Effector CD4-positive, alpha-beta T cell (primary cell): ENCODE data around the gene PGM2L1.
"Not testable (repeated sequence)": the region's sequence is repeated elsewhere in the genome, so short reads cannot be mapped to it uniquely, and the experiment has no call there.

Source experiments
- DNase-seq: peaks from one replicate; pipeline ENCODE4 v3.0.0-alpha.2; 2020

The PGM2L1 gene

DNA sequence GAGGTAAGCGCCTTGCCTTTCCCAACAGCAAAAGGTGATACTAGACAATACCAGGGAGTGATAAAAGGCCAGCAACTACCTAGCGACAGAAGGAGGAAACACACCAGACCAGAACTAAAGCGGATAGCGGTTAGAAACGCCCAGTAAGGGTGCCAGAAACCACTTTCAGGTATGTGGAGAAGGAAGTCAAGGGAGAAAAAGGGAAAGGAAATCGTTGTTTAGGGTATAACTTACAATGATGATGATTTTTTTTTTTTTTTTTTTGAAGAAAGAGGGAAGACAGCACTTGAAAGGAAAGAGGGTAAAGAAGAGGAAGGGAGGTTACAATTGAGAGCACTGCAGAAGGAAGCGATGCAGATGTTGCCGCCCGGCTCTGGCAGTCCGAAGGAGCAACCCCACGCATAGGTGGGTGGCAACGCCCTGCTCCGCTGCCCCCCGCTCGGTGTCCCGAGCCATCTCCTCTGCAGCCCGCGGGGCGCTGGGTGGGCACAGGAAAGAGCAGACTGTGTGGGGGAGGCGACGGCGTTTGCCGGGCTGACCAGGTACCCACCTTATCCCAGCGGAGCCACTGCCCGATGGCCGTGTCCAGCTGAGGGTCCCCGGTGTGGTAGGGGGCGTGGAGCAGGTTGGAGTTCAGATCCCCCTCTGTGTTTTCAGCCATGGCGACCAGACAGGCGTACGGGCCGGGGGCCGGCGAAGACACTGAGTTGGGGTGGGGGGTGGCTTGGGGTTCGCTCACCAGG, 561 bp downstream of the PGM2L1 start:
- peak; percentile 29 for DNase-seq

DNA sequence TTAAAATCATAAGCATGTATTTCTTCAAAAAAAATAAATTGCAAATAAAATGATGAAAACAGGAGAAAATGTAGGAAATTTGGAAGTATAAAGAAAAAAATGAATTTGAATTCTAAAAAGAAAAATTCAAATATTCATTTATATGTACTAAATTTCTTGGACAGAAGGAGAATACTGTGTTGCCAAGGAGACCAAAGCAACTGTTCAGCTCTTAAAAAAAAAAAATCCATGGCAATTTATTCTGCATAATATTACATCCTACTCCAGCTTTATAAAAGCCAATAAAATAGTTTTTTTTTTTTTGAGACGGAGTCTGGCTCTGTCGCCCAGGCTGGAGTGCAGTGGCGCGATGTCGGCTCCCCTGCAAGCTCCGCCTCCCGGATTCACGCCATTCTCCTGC, 6.0 kb downstream of the PGM2L1 start:
- no peak for DNase-seq

DNA sequence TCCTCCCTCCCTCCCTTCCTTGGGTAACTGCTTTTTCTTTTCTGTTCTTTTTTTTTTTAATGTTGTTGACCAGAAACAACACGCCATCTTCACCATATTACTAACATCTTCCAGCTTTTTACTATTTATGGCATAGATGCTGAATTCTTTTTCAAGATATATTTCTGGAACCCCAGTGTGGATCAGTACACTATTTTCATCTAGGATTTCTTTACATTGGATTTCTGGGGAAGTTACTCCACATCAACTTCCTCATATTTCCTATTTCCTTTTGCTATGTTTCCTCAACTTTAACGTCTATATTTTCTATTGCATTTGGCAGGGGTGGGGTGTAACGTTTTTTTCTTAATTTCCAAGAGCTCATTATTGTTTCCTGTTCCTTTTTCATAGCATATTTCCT, 7.0 kb downstream of the PGM2L1 start:
- no peak for DNase-seq

DNA sequence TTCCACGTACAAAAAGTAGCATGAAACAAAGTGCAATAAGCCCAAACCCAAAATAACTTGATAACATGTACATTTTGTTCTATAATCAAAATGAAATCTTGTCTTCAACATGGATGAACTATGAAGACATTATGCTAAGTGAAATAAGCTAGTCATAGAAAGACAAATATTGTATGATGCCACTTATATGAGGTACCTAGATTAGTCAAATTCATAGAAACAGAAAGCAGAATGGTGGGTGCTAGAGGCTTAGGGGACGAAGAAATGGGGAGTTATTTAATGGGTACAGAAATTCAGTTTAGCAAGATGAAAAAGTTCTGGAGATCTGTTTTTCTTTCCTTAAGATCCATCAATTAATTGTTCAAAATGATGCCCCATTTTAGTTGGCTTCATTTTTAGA, 7.5 kb downstream of the PGM2L1 start:
- DNase-seq: no peak

DNA sequence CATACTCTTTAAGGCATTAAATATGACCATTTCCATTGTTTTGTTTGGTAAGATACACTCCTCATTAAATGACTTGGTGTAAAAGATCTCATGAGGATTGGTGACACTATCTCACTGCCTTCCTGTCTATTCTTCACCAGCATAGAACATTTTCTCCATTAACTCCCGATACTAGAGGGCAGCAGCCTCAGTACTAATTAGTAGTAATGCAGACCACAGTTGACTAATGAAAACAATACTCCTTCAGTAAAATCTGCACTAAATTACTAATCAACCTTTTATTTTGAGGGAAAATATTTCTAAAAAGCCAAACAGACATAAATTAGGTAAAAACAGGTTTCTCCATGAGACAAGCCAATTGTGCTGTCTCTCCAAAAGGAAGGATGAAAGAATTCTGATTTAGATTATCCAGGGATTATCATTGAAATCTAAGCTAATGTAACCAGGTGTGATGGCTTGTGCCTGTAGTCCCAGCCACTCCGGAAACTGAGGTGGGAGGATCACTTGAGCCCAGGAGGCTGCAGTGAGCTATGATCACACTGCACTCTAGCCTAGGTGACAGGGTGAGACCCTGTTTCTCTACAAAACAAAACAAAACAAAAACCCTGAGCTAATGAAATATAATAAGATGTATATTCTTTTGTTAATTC, 9.4 kb downstream of the PGM2L1 start:
- peak; percentile 71 for DNase-seq

DNA sequence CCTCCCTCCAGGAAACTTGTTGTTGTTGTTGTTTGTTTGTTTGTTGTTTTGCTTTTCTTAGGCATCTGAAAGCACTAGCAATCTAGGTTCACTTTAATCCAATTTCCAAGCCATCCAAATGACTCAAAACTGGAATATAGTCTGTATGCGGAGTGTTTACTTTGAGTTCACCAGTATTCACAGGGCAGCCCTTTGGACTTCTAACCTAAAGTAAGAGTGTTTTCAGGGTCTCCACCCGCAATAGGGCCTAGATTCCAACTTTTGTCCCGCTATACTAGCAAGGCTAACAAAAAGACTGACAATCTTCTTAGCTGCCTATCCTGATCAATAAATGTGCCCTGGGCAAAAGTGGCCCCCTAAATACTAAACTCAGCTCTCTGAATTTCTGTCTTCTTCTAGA, 13.6 kb downstream of the PGM2L1 start:
- no peak for DNase-seq

DNA sequence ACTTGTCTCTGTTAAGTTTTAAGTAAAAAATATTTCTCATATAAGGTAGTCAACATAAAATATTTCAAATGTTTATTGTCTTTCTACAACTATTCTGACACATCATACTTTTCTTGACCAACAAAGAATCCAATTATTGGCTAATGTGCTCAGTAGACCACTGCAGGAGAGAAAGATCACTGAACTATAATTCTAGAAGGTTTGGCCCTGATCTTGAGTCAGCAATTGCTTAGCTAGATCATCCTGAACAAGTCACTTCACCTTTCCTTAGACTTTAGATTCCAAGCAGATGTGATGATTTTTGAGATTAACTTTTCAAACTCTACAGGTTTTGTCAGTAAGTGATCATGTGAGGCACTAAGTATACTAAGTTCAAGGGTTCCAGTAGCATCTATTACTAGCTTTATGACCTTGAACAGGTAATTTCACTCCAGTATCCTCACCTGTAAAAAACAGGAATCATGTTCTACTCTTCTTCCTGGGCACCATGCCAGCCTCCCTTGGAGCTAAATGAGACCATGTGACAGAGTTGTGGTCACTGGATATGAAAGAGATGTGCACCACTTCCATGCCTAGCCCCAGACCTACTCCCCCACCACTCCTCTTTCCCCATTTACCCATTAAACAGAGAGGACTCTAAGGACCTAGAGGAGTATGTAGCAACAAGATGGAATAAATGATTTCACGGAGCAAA, 17.3 kb downstream of the PGM2L1 start:
- no peak for DNase-seq

DNA sequence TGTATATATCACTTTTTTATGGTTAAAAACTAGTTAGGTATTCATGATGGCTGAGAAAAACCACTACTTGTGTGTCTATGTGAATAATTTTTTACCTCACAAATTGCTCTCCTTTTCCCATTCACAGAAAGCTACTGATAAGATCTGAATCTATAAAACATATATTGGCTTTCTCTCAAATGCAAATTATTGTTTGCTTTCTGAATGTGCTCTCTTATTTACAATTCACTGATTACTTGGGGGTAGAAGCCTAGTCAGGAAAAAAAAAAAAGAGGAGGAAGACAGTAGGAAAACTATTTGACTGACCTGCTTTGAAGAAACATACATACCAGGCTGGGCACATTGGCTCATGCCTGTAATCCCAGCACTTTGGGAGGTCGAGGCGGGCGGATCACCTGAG, 20.5 kb downstream of the PGM2L1 start:
- no peak for DNase-seq

DNA sequence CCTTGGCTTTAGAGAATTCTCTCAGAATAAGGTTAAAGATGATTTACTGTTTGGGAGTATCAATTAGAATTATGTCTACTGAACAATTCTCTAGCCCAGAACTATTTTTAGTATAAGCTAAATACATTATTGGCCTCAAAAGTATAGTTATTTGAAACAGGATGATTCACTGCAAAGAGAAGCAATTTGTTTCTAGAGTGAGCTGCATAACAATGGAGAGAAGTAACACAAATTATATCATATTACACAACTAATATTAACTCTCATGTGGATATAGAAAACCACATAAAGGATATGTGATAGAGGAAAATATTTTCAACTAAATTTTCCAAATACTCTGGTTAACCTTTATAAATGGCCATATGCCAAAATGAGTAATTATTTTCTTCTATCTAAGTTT, 24.9 kb downstream of the PGM2L1 start:
- DNase-seq: no peak

DNA sequence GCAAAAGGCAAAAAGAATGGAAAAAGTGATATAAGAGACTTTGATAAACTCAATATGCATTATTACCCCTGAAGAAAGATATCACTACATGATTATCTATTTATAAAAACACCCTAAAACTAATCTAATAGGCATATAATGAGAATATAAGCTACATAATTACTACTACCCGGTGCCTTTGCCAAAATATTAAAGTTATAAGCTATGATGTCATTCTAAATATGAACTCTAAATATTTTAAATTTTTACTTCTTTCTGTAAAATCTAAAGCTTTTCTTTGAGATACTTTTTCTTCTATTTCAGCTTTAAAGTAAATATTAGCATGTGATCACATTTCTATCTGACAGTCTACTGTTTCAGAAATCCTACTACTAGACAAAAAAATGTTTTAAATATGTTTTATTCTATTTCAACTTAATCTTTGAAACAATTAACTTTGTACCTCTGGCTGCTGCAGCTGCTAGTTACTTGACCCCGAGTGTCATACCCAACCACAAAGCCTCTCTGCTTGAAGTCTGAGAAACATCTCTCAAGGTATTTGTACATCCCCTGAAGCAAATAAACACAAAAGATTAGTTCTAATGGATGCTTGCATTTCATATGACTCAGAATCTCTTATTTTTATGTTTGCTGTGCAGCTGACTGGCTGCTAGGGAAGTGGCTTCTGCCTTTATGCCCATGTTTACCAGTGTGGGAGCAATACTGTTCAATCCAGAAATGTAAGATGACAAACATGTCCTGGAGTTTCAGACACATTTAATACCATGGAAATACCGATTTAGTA, 26.8 kb downstream of the PGM2L1 start:
- DNase-seq: no peak

DNA sequence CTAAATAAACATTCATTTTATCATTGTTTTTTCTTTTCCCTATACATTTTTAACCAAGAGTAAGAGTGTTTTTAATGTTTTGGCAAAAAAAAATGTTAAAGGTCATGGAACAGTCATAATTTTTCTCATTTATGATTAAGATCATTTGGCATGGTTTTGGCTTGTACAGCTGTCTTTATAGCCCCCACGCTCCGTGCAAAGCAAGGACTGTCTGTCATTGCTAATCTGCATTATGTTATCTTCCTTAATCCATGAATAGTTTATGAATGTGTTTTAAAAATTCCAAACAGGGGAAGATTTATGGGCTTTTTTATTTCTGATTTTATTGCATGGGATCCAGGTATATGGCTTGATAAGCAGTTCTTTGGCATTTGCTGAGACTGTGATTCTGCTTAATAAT, 28.1 kb downstream of the PGM2L1 start:
- DNase-seq: no peak

DNA sequence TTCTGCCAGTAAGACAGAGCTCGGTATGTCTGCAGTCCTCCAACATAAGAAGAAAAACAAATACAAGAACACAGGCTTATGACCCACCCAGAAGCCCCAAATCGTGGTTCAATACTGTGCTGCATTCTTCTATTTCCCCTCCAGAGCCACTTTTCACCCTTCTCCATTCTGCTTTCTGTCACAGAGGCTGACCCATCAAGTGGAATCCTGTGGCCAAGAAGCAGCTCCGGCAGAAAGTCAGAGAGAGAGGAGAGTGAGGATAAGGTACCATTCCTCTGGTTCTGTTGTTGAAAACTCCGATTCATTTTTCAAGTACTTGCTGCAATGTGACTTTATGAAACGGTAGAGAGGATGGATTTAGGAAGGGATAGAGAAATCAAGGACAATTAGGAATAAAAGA, 30.4 kb downstream of the PGM2L1 start:
- DNase-seq: no peak

DNA sequence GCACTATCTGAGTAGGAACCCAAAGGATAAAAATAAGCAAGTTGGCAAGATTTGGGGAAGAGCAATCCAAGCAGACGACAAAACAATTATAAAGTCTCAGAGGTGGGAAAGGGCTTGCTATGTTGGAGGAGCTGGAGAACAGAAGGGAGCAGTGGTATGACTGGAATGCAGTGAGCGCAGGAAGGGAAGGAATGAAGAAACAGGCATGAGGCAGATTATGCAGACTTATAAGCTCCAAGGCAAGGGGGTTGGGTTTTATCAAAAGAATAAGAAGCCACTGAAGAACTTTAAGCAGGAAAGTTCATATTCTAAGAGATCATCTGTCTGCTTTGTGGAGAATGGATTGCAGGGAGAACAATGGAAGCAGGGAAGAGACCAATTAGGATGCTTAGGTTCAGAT, 31.7 kb downstream of the PGM2L1 start:
- no peak for DNase-seq

DNA sequence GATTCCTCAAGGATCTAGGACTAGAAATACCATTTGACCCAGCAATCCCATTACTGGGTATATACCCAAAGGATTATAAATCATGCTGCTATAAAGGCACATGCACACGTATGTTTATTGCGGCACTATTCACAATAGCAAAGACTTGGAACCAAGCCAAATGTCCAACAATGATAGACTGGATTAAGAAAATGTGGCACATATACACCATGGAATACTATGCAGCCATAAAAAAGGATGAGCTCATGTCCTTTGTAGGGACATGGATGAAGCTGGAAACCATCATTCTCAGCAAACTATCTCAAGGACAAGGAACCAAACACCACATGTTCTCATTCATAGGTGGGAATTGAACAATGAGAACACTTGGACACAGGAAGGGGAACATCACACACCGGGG, 32.4 kb downstream of the PGM2L1 start:
- not testable (repeated sequence) for DNase-seq

DNA sequence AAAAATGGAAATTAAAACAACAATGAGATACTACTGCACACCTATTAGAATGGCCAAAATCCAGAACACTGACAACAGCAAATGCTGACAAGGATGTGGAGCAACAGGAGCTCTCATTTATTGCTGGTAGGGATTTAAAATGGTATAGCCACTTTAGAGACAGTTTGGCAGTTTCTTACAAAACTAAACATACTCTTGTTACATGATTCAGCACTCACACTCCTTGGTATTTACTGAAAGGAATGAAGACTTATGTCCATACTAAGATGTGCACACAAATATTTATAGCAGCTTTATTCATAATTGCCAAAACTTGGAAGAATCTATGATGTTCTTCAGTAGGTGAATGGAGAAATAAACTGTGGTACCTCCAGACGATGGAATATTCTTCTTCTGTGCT, 40.8 kb downstream of the PGM2L1 start:
- DNase-seq: no peak

DNA sequence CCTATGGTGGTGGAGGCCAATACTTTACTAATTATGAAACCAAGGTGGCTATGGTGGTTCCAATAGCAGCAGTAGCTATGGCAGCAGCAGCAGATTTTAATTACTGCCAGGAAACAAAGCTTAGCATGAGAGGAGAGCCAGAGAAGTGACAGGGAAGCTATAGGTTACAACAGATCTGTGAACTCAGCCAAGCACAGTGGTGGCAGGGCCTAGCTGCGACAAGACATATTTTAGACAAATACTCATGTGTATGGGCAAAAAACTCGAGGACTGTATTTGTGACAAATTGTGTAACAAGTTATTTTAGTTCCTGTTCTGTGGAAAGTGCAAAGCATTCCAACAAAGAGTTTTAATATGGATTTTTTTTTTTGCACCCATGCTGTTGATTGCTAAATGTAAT, 42.6 kb downstream of the PGM2L1 start:
- no peak for DNase-seq

DNA sequence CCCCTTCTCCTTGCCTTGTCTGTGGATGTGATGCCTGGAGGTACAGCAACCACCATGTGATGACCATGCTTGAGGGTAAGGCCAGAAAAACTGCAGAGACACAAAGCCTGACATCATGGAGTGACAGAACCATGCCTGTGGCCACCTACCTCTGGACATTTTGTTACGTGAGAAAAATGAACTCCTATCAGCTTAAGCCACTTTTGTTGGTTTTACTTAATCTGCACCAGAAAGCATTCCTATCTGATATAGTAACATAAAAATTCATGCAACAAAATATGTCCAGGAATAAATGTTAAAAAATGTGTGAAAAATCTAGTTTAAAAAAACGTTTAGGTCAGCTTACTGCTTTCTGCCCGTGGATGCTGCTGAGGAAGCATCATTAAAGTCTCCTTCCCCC, 44.2 kb downstream of the PGM2L1 start:
- DNase-seq: no peak

DNA sequence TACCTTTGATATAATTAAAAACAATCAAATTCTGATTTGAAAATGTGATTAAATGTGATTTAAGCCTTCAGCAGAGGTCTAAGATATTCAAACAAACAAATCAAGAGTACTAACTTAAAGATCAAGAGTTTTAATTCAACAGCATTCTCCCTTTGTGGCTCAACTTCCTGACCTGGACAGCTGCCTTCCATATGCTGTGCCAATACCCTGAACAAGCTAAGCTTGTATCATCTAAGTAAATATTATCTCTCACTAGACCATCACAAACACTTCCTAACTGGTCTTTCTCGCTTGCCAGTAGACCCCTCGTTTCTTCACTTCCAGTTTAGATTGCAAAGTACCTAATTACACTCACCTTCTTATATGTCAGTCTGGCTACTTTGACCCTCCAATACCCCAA, 50.9 kb downstream of the PGM2L1 start:
- no peak for DNase-seq

DNA sequence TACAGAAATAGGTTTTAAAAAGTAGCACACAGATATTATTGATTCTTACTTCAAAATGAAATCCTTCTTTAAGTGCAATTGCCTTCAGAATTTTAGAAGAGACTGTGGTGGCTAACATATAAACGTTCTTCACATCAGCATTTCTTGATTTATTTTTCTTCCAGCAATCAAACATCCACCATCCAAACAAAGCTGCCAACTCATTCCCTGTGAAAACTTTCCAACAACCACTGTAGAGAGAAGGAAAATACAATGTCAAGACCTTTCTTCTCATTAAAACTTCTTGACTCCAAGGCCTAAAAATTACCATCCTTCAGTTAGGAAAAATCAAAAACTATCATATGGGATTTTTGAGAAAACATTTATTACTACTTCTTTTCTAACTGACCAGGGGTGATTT, 52.8 kb downstream of the PGM2L1 start:
- no peak for DNase-seq

DNA sequence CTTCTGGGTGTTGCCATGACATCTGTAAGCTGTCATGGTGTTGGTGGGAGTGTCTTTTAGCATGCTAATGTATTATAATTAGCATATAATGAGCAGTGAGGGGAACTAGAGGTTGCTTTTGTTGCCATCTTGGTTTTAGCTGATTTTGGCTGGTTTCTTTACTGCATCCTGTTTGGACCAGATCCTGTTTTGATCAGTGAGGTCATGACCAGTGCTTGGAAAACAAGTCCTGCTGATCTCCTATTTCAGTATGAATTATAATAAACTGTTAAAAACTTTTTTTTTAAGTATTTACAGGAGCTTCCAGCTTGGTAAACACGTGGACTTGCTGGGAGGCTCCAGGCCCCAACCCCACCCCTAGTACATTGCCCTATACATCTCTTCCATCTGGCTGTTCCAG, 56.3 kb downstream of the PGM2L1 start:
- no peak for DNase-seq

DNA sequence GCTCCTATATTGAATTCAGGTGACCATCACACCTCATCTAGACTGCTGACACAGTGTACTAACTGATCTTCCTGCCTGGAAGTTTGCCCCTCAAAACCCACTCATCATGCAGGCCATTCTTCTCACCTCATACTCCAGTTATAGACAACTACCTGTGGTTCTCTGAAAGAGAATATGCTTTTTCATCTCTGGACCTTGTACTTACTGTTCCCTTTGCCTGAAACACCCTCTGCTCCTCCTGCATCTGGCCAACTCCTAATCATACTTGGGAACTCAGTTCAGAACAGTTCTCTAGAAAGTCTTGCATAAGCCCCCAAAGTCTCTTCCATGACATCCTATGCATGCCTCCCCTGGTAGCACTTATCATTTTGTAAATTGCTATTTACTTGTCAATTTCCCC, 58.6 kb downstream of the PGM2L1 start:
- DNase-seq: no peak

DNA sequence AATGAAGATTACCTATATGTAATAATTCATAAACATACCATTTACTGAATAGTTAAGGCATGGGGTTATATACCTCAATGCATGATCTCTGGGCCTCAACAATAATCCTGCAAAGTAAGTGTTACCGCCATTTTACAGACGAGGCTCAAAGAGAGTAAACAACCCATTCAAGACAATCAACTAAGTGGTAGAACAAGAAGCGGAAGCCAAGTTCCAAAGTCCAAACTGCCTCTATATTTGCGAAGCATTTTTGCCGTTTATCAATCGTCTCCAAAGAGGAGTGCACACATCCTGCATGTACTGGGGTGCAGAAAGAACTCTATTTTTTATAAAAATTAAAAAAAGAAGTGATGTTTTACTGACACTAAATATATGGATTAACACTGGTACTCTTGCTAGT, 59.3 kb downstream of the PGM2L1 start:
- no peak for DNase-seq

DNA sequence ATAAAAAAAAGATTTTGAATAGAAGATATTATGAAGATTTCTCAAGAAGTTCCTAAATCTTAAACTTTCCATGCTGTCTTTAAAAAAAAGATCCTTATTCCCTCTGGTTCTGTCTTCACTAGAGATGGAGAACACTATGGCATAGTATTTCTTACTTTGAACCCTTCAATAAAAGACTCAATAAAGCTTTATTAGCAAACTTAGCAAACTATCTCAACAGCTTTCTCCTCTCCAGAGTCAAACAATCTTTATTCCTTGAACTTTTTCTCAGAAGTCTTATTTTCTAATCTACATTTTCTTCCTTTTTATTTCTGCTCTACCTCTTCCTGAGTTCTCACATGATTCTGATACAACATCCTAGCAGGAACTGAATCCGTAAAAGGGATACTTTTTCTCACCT, 65.0 kb downstream of the PGM2L1 start:
- DNase-seq: no peak

DNA sequence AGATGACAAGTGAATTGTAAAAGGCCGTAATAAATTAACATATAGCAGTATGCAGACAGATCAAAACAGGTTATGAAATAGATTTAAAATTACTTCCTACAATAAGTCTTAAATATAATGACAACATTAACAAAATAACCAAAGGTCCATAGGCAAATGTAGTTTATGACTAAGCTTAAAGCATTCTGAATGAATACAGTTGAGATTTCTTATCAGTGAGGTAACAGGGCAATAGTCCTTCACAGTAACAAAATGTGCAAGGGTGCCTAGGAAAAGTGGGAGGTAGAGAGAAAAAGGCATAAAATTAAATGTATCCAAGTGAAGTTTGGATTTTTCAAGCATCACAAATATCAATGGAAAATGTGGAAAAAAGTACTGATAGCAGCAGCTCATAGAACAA, 65.9 kb downstream of the PGM2L1 start:
- DNase-seq: no peak
